Panc1 (cell line): ENCODE measurements around the gene SMG6. TPM values are rescaled to one million over a fixed set of nuclear protein-coding genes. Genes with fewer than 3 reads are reported as not detected.
A peak's percentile ranks its signal among the peaks of the same experiment; 100 is the strongest.

Experiments
- ATAC-seq: fragments of 200-7000 bp; cut with Tn5 transposase; 2 replicates; pipeline ENCODE4 v1.9.1; 2020; ENCODE audit warnings: mild to moderate bottlenecking, moderate library complexity
- BruUV-seq: library from RNA; stranded (reverse); fragments of 400-500 nt; replicated peaks from 2 replicates; lab custom pipeline; 2021; lab: Mats Ljungman, UMichigan
- CTCF ChIA-PET: fragments of 300-600 bp; sonication (Branson Sonifier 250); formaldehyde crosslinking; loops from one replicate; lab custom pipeline; 2022; ENCODE audit warnings: antibody characterized with exemption; lab: Charles Lee
- POLR2A ChIA-PET: fragments of 300-600 bp; sonication (Branson Sonifier 250); formaldehyde crosslinking; loops from one replicate; lab custom pipeline; 2022; ENCODE audit warnings: antibody characterized with exemption; lab: Charles Lee
- DNase-seq: peaks from one replicate; pipeline ENCODE4 v3.0.0-alpha.2; 2010; ENCODE audit warnings: low read depth, low spot score
- H3K27ac ChIP-seq: 2 replicates; pipeline ENCODE4 v1.5.1; 2011; ENCODE audit warnings: mild to moderate bottlenecking, low read length, inconsistent platforms
- H3K27me3 ChIP-seq: fragments of 200-500 bp; sonication (Bioruptor generic); 2 replicates; pipeline ENCODE4 v1.6.0; 2014; ENCODE audit warnings: low read length, inconsistent platforms; ENCODE audit not compliant: control insufficient read depth, insufficient read depth
- H3K36me3 ChIP-seq: fragments of 200-500 bp; sonication (Bioruptor generic); 2 replicates; pipeline ENCODE4 v1.5.1; 2014; ENCODE audit warnings: inconsistent platforms, mild to moderate bottlenecking, low read length, moderate library complexity; ENCODE audit not compliant: control insufficient read depth, insufficient read depth
- H3K4me1 ChIP-seq: 2 replicates; pipeline ENCODE4 v1.5.1; 2011; ENCODE audit warnings: inconsistent platforms, mild to moderate bottlenecking, low read length, moderate library complexity; ENCODE audit not compliant: control insufficient read depth, insufficient read depth
- H3K4me3 ChIP-seq, 2 experiments: 2 replicates each; pipeline ENCODE4 v1.5.1; 2011 to 2012; ENCODE audit warnings: low read depth in 2 of 2, low read length in 2 of 2, mild to moderate bottlenecking in 2 of 2, inconsistent platforms in 1 of 2, moderate library complexity in 1 of 2
- H3K9me3 ChIP-seq: fragments of 200-500 bp; sonication (Bioruptor generic); 2 replicates; pipeline ENCODE4 v1.5.1; 2014; ENCODE audit warnings: low read depth, mild to moderate bottlenecking, inconsistent platforms, low read length, moderate library complexity; ENCODE audit not compliant: control insufficient read depth, insufficient read depth
- CTCF ChIP-seq: fragments of 450-650 bp; IDR thresholded peaks from 2 replicates; pipeline ENCODE4 v1.5.1; 2017; ENCODE audit warnings: mild to moderate bottlenecking
- POLR2AphosphoS5 ChIP-seq: IDR thresholded peaks from 2 replicates; pipeline ENCODE4 v1.6.1; 2012; ENCODE audit warnings: mild to moderate bottlenecking, low read depth, low read length, moderate library complexity
- REST ChIP-seq, 2 experiments: IDR thresholded peaks; 2 replicates each; pipeline ENCODE4 v1.6.1; 2011 to 2012; ENCODE audit warnings: low read depth in 2 of 2, control low read depth in 1 of 2, low read length in 1 of 2, mild to moderate bottlenecking in 1 of 2, moderate library complexity in 1 of 2; ENCODE audit not compliant: insufficient read depth in 1 of 2
- SIN3A ChIP-seq: IDR thresholded peaks from 2 replicates; pipeline ENCODE4 v1.6.1; 2012; ENCODE audit warnings: low read depth, mild to moderate bottlenecking, low read length, moderate library complexity, borderline replicate concordance; ENCODE audit not compliant: insufficient read depth
- TCF7L2 ChIP-seq: IDR thresholded peaks from 2 replicates; pipeline ENCODE4 v1.6.1; 2011; ENCODE audit warnings: mild to moderate bottlenecking, low read depth, low read length, inconsistent platforms
- in situ Hi-C: cut with HindIII; loops from 2 replicates; pipeline ENCODE4 v1.10.0; 2016; ENCODE audit warnings: low sequenced_read_pairs, low pct_unique_long_range_greater_than_20kb
- intact Hi-C: fragments of 100-400 bp; cut with micrococcal nuclease; formaldehyde crosslinking; loops from one replicate; pipeline ENCODE4 v1.10.0; 2022; ENCODE audit not compliant: unreplicated experiment
- total RNA-seq: library from RNA; stranded (reverse); gene quantifications from one replicate; pipeline ENCODE4 v1.2.1, GENCODE V29; 2021; ENCODE audit not compliant: unreplicated experiment

SMG6 gene
- total RNA-seq, 1 experiment from 2014 or later: 17.8 TPM

- ATAC-seq: peak; percentile 18; the same call in 1 of the 2 replicates
- peaks cover 12% of the 10 kb centered on the region for H3K4me1 ChIP-seq
- ChIA-PET CTCF (no interaction called here), POLR2A (no interaction called here)
- H3K27me3 ChIP-seq: no peaks in the 10 kb centered on the region
- BruUV-seq: no TSS peak
- H3K4me3 ChIP-seq: peak overlapping the region; percentile 72 to 77
- H3K36me3 ChIP-seq: 0 out of 2 replicates have a peak, but pooled peaks cover 3% of the 10 kb centered on the region
- no peaks in the 10 kb centered on the region for H3K9me3 ChIP-seq
- H3K27ac ChIP-seq: peak overlapping the region; percentile 98
- DNase-seq: no peak
- intact Hi-C loops: no loop called here
- no peak for TF ChIP-seq TCF7L2
- TF ChIP-seq REST (IDR thresholded peaks at IDR 0.05; ENCODE audit: insufficient read depth in 1 of 2, low read depth in 2 of 2, low read length in 1 of 2): no peak
- TF ChIP-seq CTCF: no peak
- TF ChIP-seq POLR2AphosphoS5: no peak
- no peak for TF ChIP-seq SIN3A
- in situ Hi-C loops: no loop called here
Observed at GRCh38 chr17:2042390-2042847, 261.2 kb downstream of the SMG6 start.

GRCh38 chr17:2041561-2042389, 261.8 kb downstream of the SMG6 start, which contains the start of gene OVCA2:
TSS of gene OVCA2 (plus strand) at chr17:2042022. CDS start at chr17:2042048, 26 bp downstream.
- no peaks in the 10 kb centered on the region for H3K27me3 ChIP-seq
- in situ Hi-C loops: no loop called here
- peak within 1 kb of the TSS; percentile 98 for H3K27ac ChIP-seq
- ChIA-PET CTCF (no interaction called here), POLR2A (no interaction called here)
- H3K36me3 ChIP-seq: 0 out of 2 replicates have a peak, but pooled peaks cover 3% of the 10 kb centered on the region
- ATAC-seq: peak; percentile 97
- peaks cover 12% of the 10 kb centered on the region for H3K4me1 ChIP-seq
- no TSS peak for BruUV-seq
- H3K4me3 ChIP-seq: peak within 1 kb of the TSS; percentile 72 to 77
- peak; percentile 61 for DNase-seq
- no peaks in the 10 kb centered on the region for H3K9me3 ChIP-seq
- intact Hi-C loops: no loop called here
- TF ChIP-seq REST (IDR thresholded peaks at IDR 0.05; ENCODE audit: insufficient read depth in 1 of 2, low read depth in 2 of 2, low read length in 1 of 2) (0 out of 4 replicates have a peak, but pooled peaks of 1 of the 2 experiments have one; percentile 41), CTCF (peak; percentile 71), TCF7L2 (no peak), POLR2AphosphoS5 (peak; percentile 93)
